WTC11 (cell line): ENCODE results near the gene KRT27. TPM values are rescaled to one million over a fixed set of nuclear protein-coding genes. Genes with fewer than 3 reads are reported as not detected.

ENCODE experiments used
- ATAC-seq: fragments of 200-7000 bp; cut with Tn5 transposase; 2 replicates; pipeline ENCODE4 v1.10.0; 2021; ENCODE audit warnings: mild to moderate bottlenecking, moderate library complexity
- CTCF ChIA-PET: fragments of 300-600 bp; sonication (Branson Sonifier 250); formaldehyde crosslinking; loops from one replicate; lab custom pipeline; 2021; ENCODE audit warnings: antibody characterized with exemption; lab: Charles Lee
- POLR2A ChIA-PET: fragments of 350-600 bp; sonication (Branson Sonifier 250); formaldehyde crosslinking; loops from one replicate; lab custom pipeline; 2021; ENCODE audit warnings: antibody characterized with exemption; lab: Charles Lee
- DNase-seq: peaks from one replicate; pipeline ENCODE4 v3.0.0; 2021; ENCODE audit warnings: low spot score
- H3K27ac Mint-ChIP-seq: 2 replicates; pipeline ENCODE4 v1.8.0; 2021; ENCODE audit warnings: mixed read lengths
- H3K27me3 Mint-ChIP-seq: 2 replicates; pipeline ENCODE4 v1.8.0; 2021; ENCODE audit warnings: low read depth, mild to moderate bottlenecking, moderate library complexity, mixed read lengths
- H3K36me3 Mint-ChIP-seq: 2 replicates; pipeline ENCODE4 v1.8.0; 2021; ENCODE audit warnings: mixed read lengths
- H3K4me1 Mint-ChIP-seq: 2 replicates; pipeline ENCODE4 v1.8.0; 2022; ENCODE audit warnings: mixed read lengths
- H3K4me3 Mint-ChIP-seq: 2 replicates; pipeline ENCODE4 v1.8.0; 2021; ENCODE audit warnings: mild to moderate bottlenecking, moderate library complexity, mixed read lengths
- H3K9me3 Mint-ChIP-seq: 2 replicates; pipeline ENCODE4 v1.8.0; 2021; ENCODE audit warnings: mixed read lengths
- AR ChIP-seq: fragments of 250-450 bp; sonication (Bioruptor Pico); IDR thresholded peaks from 2 replicates; pipeline ENCODE4 v1.9.0; 2021; ENCODE audit warnings: mild to moderate bottlenecking
- ATF1 ChIP-seq: sonication (generic); formaldehyde crosslinking; IDR thresholded peaks from 2 replicates; pipeline ENCODE4 v1.8.1; 2023; ENCODE audit warnings: mild to moderate bottlenecking, moderate library complexity, missing genetic modification reagents
- ATF3 ChIP-seq: sonication (generic); formaldehyde crosslinking; conservative IDR thresholded peaks from 2 replicates; pipeline ENCODE4 v1.8.1; 2022; ENCODE audit warnings: mild to moderate bottlenecking, missing genetic modification reagents
- CDX4 ChIP-seq: fragments of 250-450 bp; sonication (Bioruptor Pico); IDR thresholded peaks from 2 replicates; pipeline ENCODE4 v1.9.0; 2021; ENCODE audit warnings: moderate library complexity, mild to moderate bottlenecking, inconsistent platforms, borderline replicate concordance
- CTCF ChIP-seq: fragments of 200-600 bp; IDR thresholded peaks from 2 replicates; pipeline ENCODE4 v1.8.0; 2022; ENCODE audit warnings: antibody characterized with exemption
- E2F1 ChIP-seq: sonication (generic); formaldehyde crosslinking; IDR thresholded peaks from 2 replicates; pipeline ENCODE4 v1.8.0; 2022; ENCODE audit warnings: mild to moderate bottlenecking, missing genetic modification reagents
- E2F4 ChIP-seq: sonication (generic); formaldehyde crosslinking; IDR thresholded peaks from 2 replicates; pipeline ENCODE4 v1.8.1; 2022; ENCODE audit warnings: low read depth, mild to moderate bottlenecking, moderate library complexity, missing genetic modification reagents, borderline replicate concordance
- ETV6 ChIP-seq: sonication (generic); formaldehyde crosslinking; IDR thresholded peaks from 2 replicates; pipeline ENCODE4 v1.8.1; 2022; ENCODE audit warnings: mild to moderate bottlenecking, missing genetic modification reagents
- FOXK1 ChIP-seq: sonication (generic); formaldehyde crosslinking; IDR thresholded peaks from 2 replicates; pipeline ENCODE4 v1.8.0; 2022; ENCODE audit warnings: mild to moderate bottlenecking, moderate library complexity, missing genetic modification reagents
- FOXP1 ChIP-seq: sonication (generic); formaldehyde crosslinking; IDR thresholded peaks from 2 replicates; pipeline ENCODE4 v1.8.0; 2022; ENCODE audit warnings: missing genetic modification reagents, mild to moderate bottlenecking, moderate library complexity, borderline replicate concordance
- IRF1 ChIP-seq: sonication (generic); formaldehyde crosslinking; IDR thresholded peaks from 2 replicates; pipeline ENCODE4 v1.8.0; 2023; ENCODE audit warnings: missing genetic modification reagents
- MAX ChIP-seq: sonication (generic); formaldehyde crosslinking; IDR thresholded peaks from 2 replicates; pipeline ENCODE4 v1.8.0; 2022; ENCODE audit warnings: mild to moderate bottlenecking, missing genetic modification reagents
- MLX ChIP-seq: sonication (generic); formaldehyde crosslinking; IDR thresholded peaks from 2 replicates; pipeline ENCODE4 v1.8.1; 2023; ENCODE audit warnings: mild to moderate bottlenecking, missing genetic modification reagents, moderate library complexity
- NR1H2 ChIP-seq: sonication (generic); formaldehyde crosslinking; IDR thresholded peaks from 2 replicates; pipeline ENCODE4 v1.9.0; 2021; ENCODE audit warnings: mild to moderate bottlenecking, moderate library complexity, missing genetic modification reagents
- NR3C1 ChIP-seq: sonication (generic); formaldehyde crosslinking; conservative IDR thresholded peaks from 2 replicates; pipeline ENCODE4 v1.8.1; 2023; ENCODE audit warnings: low read depth, mild to moderate bottlenecking, missing genetic modification reagents
- PRDM15 ChIP-seq: sonication (generic); formaldehyde crosslinking; IDR thresholded peaks from 2 replicates; pipeline ENCODE4 v1.8.0; 2022; ENCODE audit warnings: missing genetic modification reagents
- SMAD3 ChIP-seq: sonication (generic); formaldehyde crosslinking; IDR thresholded peaks from 2 replicates; pipeline ENCODE4 v1.8.0; 2022; ENCODE audit warnings: missing genetic modification reagents, mild to moderate bottlenecking, borderline replicate concordance
- TCF7 ChIP-seq: sonication (generic); formaldehyde crosslinking; IDR thresholded peaks from 2 replicates; pipeline ENCODE4 v1.8.0; 2022; ENCODE audit warnings: mild to moderate bottlenecking, low read depth, missing genetic modification reagents, moderate library complexity
- TEAD4 ChIP-seq: sonication (generic); formaldehyde crosslinking; IDR thresholded peaks from 2 replicates; pipeline ENCODE4 v1.8.0; 2022; ENCODE audit warnings: mild to moderate bottlenecking, missing genetic modification reagents
- ZNF138 ChIP-seq: sonication (generic); formaldehyde crosslinking; conservative IDR thresholded peaks from 2 replicates; pipeline ENCODE4 v1.8.1; 2022; ENCODE audit warnings: mild to moderate bottlenecking, moderate library complexity, missing genetic modification reagents
- ZSCAN18 ChIP-seq: fragments of 250-450 bp; sonication (Bioruptor Pico); IDR thresholded peaks from 2 replicates; pipeline ENCODE4 v2.1.2; 2022; ENCODE audit warnings: mild to moderate bottlenecking, moderate library complexity
- total RNA-seq: library from RNA; stranded (reverse); gene quantifications from 3 replicates; pipeline ENCODE4 v1.2.3, GENCODE V29; 2021

KRT27 gene
- total RNA-seq, 1 experiment from 2014 or later = not detected

GRCh38 chr17:40801157-40801556, 18.8 kb upstream of the KRT27 start:
- TF ChIP-seq CTCF (no peak), NR3C1 (CRISPR knock-in tag) (no peak), IRF1 (CRISPR knock-in tag) (no peak), E2F4 (CRISPR knock-in tag) (no peak), TCF7 (CRISPR knock-in tag) (no peak), CDX4 (CRISPR knock-in tag) (no peak), ATF3 (CRISPR knock-in tag) (no peak), ZNF138 (CRISPR knock-in tag) (no peak), FOXP1 (no peak), ZSCAN18 (CRISPR knock-in tag) (no peak), AR (CRISPR knock-in tag) (no peak), TEAD4 (CRISPR knock-in tag) (no peak), ATF1 (CRISPR knock-in tag) (no peak), SMAD3 (no peak), MAX (no peak), FOXK1 (CRISPR knock-in tag) (no peak)
- no peaks in the 10 kb centered on the region for H3K36me3 Mint-ChIP-seq
- H3K4me3 Mint-ChIP-seq = no peak overlapping the region
- ATAC-seq (no peak), DNase-seq (no peak)
- CTCF ChIA-PET = no interaction called here
- peaks cover 4% of the 10 kb centered on the region for H3K4me1 Mint-ChIP-seq
- H3K9me3 Mint-ChIP-seq = no peaks in the 10 kb centered on the region
- peaks cover 19% of the 10 kb centered on the region for H3K27me3 Mint-ChIP-seq
- H3K27ac Mint-ChIP-seq = no peak overlapping the region
- POLR2A ChIA-PET = no interaction called here

GRCh38 chr17:40800381-40800780, 18.0 kb upstream of the KRT27 start:
- H3K4me1 Mint-ChIP-seq = peaks cover 4% of the 10 kb centered on the region
- POLR2A ChIA-PET = no interaction called here
- CTCF ChIA-PET = no interaction called here
- ATAC-seq = no peak
- no peak overlapping the region for H3K27ac Mint-ChIP-seq
- peaks cover 14% of the 10 kb centered on the region for H3K27me3 Mint-ChIP-seq
- H3K36me3 Mint-ChIP-seq = no peaks in the 10 kb centered on the region
- no peaks in the 10 kb centered on the region for H3K9me3 Mint-ChIP-seq
- no peak for DNase-seq
- no peak overlapping the region for H3K4me3 Mint-ChIP-seq
- TF ChIP-seq MLX (no peak), PRDM15 (CRISPR knock-in tag) (no peak), E2F1 (no peak), ETV6 (CRISPR knock-in tag) (no peak), NR1H2 (no peak), FOXK1 (CRISPR knock-in tag) (no peak)
